ENCODE results near the gene IRF2BP1.

Gene IRF2BP1

DNA sequence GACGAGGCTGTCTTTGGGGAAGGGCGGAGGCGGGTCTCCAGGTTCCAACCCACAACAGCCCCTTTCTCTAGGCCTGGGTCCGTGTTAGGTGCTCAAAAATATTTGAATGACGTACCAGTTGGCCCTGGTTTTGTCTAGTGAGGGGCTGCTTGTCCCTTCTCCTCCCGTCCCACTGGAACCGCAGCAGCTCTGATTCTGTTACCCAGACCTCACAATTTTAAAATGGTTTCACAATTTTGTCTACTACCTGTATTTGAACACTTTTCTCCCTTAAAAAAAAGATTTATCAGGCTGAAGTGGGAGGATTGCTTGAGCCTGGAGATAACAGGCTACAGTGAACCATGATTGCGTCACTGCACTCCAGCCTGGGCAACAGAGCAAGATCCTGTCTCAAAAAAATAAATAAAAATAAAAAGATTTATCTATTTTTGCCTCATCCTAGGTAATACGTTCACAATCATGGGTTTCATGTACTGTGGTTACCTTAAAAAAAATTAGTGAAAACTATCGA, 1.3 kb upstream of the IRF2BP1 start:
- Histone ChIP-seq H3K9me3 (ENCODE audit: control insufficient read depth, insufficient read depth, low read depth, low read length) (no peaks in the 10 kb centered on the region), H3K4me3 (ENCODE audit: low read depth, low read length) (peak overlapping the region; percentile 65), H3K4me1 (ENCODE audit: control insufficient read depth, insufficient read depth, low read length) (peaks cover 10% of the 10 kb centered on the region), H3K27ac (ENCODE audit: extremely low read depth, low read depth, low read length) (peak overlapping the region; percentile 61), H3K36me3 (ENCODE audit: control insufficient read depth in 2 of 2, insufficient read depth in 1 of 2, low read length in 2 of 2) (peaks cover 4 to 18% of the 10 kb centered on the region in 2 experiments; a peak in 2 of 3 replicates)
- ChIA-PET POLR2A (interaction anchor here (1.0 to 4.1 kb wide), 3 partner anchors 15 to 104 kb away, joined by 3 to 46 read pairs (median 5); partner anchors contain the start of gene MYPOP), CTCF (interaction anchor here (0.5 to 2.0 kb wide), 5 partner anchors 9 to 193 kb away, joined by 3 to 8 read pairs (median 4); partner anchors contain the start of gene MYPOP)
- TF ChIP-seq ZNF335 (tag by site-specific recombination; conservative IDR thresholded peaks at IDR 0.05) (peak; percentile 38), ZNF121 (tag by site-specific recombination; IDR thresholded peaks at IDR 0.05) (peak; percentile 77), ZNF354C (tag by site-specific recombination; IDR thresholded peaks at IDR 0.05; ENCODE audit: borderline replicate concordance, low read depth) (no peak)

DNA sequence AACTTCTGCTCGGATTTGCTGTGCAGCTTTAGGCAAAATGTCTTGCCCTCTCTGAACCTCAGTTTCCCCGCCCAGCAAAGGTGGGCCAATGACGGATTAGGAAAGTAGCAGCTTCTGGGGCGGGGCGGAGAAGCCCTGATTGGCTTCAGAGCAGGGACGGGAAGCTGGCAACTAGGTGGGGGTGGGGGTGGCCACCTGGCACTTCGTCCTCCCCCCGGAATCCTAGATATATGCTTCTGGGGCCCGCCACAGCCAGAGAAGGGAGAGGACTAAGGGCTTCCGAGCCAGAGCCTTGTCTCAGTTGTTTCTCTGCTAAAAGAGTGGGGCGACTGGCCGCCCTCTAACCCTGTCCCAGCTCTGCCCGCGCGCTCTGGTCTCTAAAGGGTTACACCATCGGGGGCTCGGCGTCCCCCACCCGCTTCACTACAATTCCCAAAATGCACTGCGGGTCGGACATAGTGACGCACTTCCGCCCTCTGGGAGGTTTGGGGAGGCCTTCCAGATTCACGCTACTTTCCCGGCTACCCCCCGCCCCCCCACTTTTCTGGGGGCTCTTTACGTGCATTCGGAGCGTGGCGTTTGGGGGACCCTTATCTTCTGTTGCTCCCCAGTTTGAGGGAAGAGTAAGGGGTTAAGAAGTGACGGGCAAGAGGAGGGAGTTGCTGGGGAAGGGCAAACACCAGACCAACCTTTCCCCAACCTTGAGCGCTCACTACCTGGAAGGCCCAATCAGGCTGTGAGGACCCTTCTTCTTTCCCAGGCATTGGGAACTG, 672 bp upstream of the IRF2BP1 start:
- H3K9me3 ChIP-seq (ENCODE audit: control insufficient read depth, insufficient read depth, low read depth, low read length) = no peaks in the 10 kb centered on the region
- H3K36me3 ChIP-seq (ENCODE audit: control insufficient read depth in 2 of 2, insufficient read depth in 1 of 2, low read length in 2 of 2) = peaks cover 3 to 16% of the 10 kb centered on the region in 2 experiments; a peak in 2 of 3 replicates
- H3K4me3 ChIP-seq (ENCODE audit: low read depth, low read length) = peak overlapping the region; percentile 65
- POLR2A ChIA-PET = interaction anchor here (0.6 to 4.1 kb wide), 17 partner anchors 16 to 1386 kb away, joined by 3 to 46 read pairs (median 5); partner anchors contain the start of genes CCDC61, DACT3, FOXA3 and MYPOP
- H3K4me1 ChIP-seq (ENCODE audit: control insufficient read depth, insufficient read depth, low read length) = peaks cover 13% of the 10 kb centered on the region
- peak overlapping the region; percentile 93 for H3K27ac ChIP-seq (ENCODE audit: extremely low read depth, low read depth, low read length)
- CTCF ChIA-PET = interaction anchor here (0.6 to 8.8 kb wide), 9 partner anchors 10 to 381 kb away, joined by 3 to 91 read pairs (median 3); partner anchors contain the start of genes FOXA3, MYPOP and SYMPK
- TF ChIP-seq, protein P1, sequence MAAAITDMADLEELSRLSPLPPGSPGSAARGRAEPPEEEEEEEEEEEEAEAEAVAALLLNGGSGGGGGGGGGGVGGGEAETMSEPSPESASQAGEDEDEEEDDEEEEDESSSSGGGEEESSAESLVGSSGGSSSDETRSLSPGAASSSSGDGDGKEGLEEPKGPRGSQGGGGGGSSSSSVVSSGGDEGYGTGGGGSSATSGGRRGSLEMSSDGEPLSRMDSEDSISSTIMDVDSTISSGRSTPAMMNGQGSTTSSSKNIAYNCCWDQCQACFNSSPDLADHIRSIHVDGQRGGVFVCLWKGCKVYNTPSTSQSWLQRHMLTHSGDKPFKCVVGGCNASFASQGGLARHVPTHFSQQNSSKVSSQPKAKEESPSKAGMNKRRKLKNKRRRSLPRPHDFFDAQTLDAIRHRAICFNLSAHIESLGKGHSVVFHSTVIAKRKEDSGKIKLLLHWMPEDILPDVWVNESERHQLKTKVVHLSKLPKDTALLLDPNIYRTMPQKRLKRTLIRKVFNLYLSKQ (tag by site-specific recombination; IDR thresholded peaks at IDR 0.05; ENCODE audit: borderline replicate concordance) = no peak
- no peak for TF ChIP-seq ZNF426 (tag by site-specific recombination; IDR thresholded peaks at IDR 0.05)
- no peak for TF ChIP-seq ZNF776 (tag by site-specific recombination; IDR thresholded peaks at IDR 0.05; ENCODE audit: borderline replicate concordance)
- no peak for TF ChIP-seq ZNF707 (tag by site-specific recombination; IDR thresholded peaks at IDR 0.05)
- TF ChIP-seq KLF7 (tag by site-specific recombination; IDR thresholded peaks at IDR 0.05; ENCODE audit: borderline replicate concordance) = no peak
- no peak for TF ChIP-seq ZNF274 (IDR thresholded peaks at IDR 0.05; ENCODE audit: low read length)
- no peak for TF ChIP-seq ZNF274 (tag by site-specific recombination; IDR thresholded peaks at IDR 0.05; ENCODE audit: borderline replicate concordance)
- TF ChIP-seq ZNF660 (tag by site-specific recombination; IDR thresholded peaks at IDR 0.05) = peak; percentile 61; the same call in 1 of the 2 replicates
- TF ChIP-seq ZNF121 (tag by site-specific recombination; IDR thresholded peaks at IDR 0.05) = no peak
- TF ChIP-seq WT1 (tag by site-specific recombination; IDR thresholded peaks at IDR 0.05) = no peak
- TF ChIP-seq BCL11B (tag by site-specific recombination; IDR thresholded peaks at IDR 0.05; ENCODE audit: low read depth) = no peak
- TF ChIP-seq ZNF175 (tag by site-specific recombination; IDR thresholded peaks at IDR 0.05) = no peak
- no peak for TF ChIP-seq ZNF654 (tag by site-specific recombination; IDR thresholded peaks at IDR 0.05; ENCODE audit: low read depth)
- no peak for TF ChIP-seq ZIC2 (tag by site-specific recombination; IDR thresholded peaks at IDR 0.05)
- TF ChIP-seq ZNF623 (tag by site-specific recombination; IDR thresholded peaks at IDR 0.05) = no peak
- TF ChIP-seq ZNF571 (tag by site-specific recombination; IDR thresholded peaks at IDR 0.05) = no peak
- TF ChIP-seq ZNF324 (tag by site-specific recombination; IDR thresholded peaks at IDR 0.05) = peak; percentile 33; the same call in 1 of the 2 replicates
- no peak for TF ChIP-seq ZNF433 (tag by site-specific recombination; IDR thresholded peaks at IDR 0.05; ENCODE audit: low read depth)
- TF ChIP-seq, protein P2, sequence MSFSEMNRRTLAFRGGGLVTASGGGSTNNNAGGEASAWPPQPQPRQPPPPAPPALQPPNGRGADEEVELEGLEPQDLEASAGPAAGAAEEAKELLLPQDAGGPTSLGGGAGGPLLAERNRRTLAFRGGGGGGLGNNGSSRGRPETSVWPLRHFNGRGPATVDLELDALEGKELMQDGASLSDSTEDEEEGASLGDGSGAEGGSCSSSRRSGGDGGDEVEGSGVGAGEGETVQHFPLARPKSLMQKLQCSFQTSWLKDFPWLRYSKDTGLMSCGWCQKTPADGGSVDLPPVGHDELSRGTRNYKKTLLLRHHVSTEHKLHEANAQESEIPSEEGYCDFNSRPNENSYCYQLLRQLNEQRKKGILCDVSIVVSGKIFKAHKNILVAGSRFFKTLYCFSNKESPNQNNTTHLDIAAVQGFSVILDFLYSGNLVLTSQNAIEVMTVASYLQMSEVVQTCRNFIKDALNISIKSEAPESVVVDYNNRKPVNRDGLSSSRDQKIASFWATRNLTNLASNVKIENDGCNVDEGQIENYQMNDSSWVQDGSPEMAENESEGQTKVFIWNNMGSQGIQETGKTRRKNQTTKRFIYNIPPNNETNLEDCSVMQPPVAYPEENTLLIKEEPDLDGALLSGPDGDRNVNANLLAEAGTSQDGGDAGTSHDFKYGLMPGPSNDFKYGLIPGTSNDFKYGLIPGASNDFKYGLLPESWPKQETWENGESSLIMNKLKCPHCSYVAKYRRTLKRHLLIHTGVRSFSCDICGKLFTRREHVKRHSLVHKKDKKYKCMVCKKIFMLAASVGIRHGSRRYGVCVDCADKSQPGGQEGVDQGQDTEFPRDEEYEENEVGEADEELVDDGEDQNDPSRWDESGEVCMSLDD (tag by site-specific recombination; IDR thresholded peaks at IDR 0.05) = peak; percentile 98
- TF ChIP-seq ZNF747 (tag by site-specific recombination; IDR thresholded peaks at IDR 0.05) = no peak
- no peak for TF ChIP-seq ZNF214 (tag by site-specific recombination; IDR thresholded peaks at IDR 0.05; ENCODE audit: borderline replicate concordance)
- TF ChIP-seq ZNF211 (tag by site-specific recombination; IDR thresholded peaks at IDR 0.05; ENCODE audit: low read depth) = no peak
- TF ChIP-seq ZBTB21 (tag by site-specific recombination; IDR thresholded peaks at IDR 0.05) = peak; percentile 95
- TF ChIP-seq, protein P3, sequence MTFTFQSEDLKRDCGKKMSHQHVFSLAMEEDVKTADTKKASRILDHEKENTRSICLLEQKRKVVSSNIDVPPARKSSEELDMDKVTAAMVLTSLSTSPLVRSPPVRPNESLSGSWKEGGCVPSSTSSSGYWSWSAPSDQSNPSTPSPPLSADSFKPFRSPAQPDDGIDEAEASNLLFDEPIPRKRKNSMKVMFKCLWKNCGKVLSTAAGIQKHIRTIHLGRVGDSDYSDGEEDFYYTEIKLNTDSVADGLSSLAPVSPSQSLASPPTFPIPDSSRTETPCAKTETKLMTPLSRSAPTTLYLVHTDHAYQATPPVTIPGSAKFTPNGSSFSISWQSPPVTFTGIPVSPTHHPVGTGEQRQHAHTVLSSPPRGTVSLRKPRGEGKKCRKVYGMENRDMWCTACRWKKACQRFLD (tag by site-specific recombination; IDR thresholded peaks at IDR 0.05) = no peak
- TF ChIP-seq, protein P4, sequence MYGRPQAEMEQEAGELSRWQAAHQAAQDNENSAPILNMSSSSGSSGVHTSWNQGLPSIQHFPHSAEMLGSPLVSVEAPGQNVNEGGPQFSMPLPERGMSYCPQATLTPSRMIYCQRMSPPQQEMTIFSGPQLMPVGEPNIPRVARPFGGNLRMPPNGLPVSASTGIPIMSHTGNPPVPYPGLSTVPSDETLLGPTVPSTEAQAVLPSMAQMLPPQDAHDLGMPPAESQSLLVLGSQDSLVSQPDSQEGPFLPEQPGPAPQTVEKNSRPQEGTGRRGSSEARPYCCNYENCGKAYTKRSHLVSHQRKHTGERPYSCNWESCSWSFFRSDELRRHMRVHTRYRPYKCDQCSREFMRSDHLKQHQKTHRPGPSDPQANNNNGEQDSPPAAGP (tag by site-specific recombination; IDR thresholded peaks at IDR 0.05) = 0 out of 2 replicates have a peak, but pooled peaks have one; percentile 21
- TF ChIP-seq ZNF544 (tag by site-specific recombination; IDR thresholded peaks at IDR 0.05) = no peak

Data from HEK293 (cell line).